IMR-90 (cell line): ENCODE data around the gene SRGN. TPM values are rescaled to one million over a fixed set of nuclear protein-coding genes. Genes with fewer than 3 reads are reported as not detected.

ENCODE experiments used
- ATAC-seq: fragments of 200-7000 bp; cut with Tn5 transposase; 2 replicates; pipeline ENCODE4 v1.9.1; 2020; ENCODE audit warnings: low read depth, mild to moderate bottlenecking, moderate library complexity
- BruUV-seq: library from RNA; stranded (reverse); fragments of 400-500 nt; replicated peaks from 2 replicates; lab custom pipeline; 2021; lab: Mats Ljungman, UMichigan
- CTCF ChIA-PET: fragments of 300-600 bp; formaldehyde crosslinking; extraction: SDS; loops from one replicate; lab custom pipeline; 2021; ENCODE audit warnings: antibody characterized with exemption; lab: Yijun Ruan, JAX
- POLR2A ChIA-PET: fragments of 300-600 bp; sonication (Branson Sonifier 250); formaldehyde crosslinking; loops from one replicate; lab custom pipeline; 2022; ENCODE audit warnings: antibody characterized with exemption; ENCODE audit not compliant: unreplicated experiment; lab: Charles Lee
- DNase-seq: peaks from one replicate; pipeline ENCODE4 v3.0.0; 2013
- H2AFZ ChIP-seq: replicated peaks from 2 replicates; pipeline ENCODE3; 2013; ENCODE audit warnings: low read length, mild to moderate bottlenecking; ENCODE audit not compliant: poor library complexity
- H2AK5ac ChIP-seq: 2 replicates; pipeline ENCODE4 v1.6.1; 2013; ENCODE audit warnings: low read depth, low read length, inconsistent platforms
- H2AK9ac ChIP-seq: replicated peaks from 2 replicates; pipeline ENCODE3; 2013; ENCODE audit warnings: mild to moderate bottlenecking, low read depth, low read length, moderate library complexity; ENCODE audit not compliant: poor library complexity
- H2BK120ac ChIP-seq: 2 replicates; pipeline ENCODE4 v1.6.1; 2013; ENCODE audit warnings: low read depth, low read length, inconsistent platforms
- H2BK15ac ChIP-seq: 3 replicates; pipeline ENCODE4 v1.6.1; 2013; ENCODE audit warnings: low read depth, low read length, inconsistent platforms
- H2BK20ac ChIP-seq: 2 replicates; pipeline ENCODE4 v1.6.1; 2013; ENCODE audit warnings: low read depth, mild to moderate bottlenecking, inconsistent platforms, low read length, moderate library complexity
- H2BK5ac ChIP-seq: 2 replicates; pipeline ENCODE4 v1.6.1; 2013; ENCODE audit warnings: mild to moderate bottlenecking, low read depth, low read length, inconsistent platforms; ENCODE audit not compliant: poor library complexity, severe bottlenecking
- H3K14ac ChIP-seq: replicated peaks from 2 replicates; pipeline ENCODE4 v1.6.1; 2013; ENCODE audit warnings: low read depth, low read length, inconsistent platforms
- H3K18ac ChIP-seq: 2 replicates; pipeline ENCODE4 v1.6.1; 2013; ENCODE audit warnings: low read depth, low read length, control low read depth
- H3K23ac ChIP-seq: 2 replicates; pipeline ENCODE4 v1.6.1; 2013; ENCODE audit warnings: low read depth, low read length, inconsistent platforms
- H3K27ac ChIP-seq: 2 replicates; pipeline ENCODE4 v1.5.1; 2013; ENCODE audit warnings: mild to moderate bottlenecking, control low read depth, low read length; ENCODE audit not compliant: insufficient read depth
- H3K27me3 ChIP-seq: 2 replicates; pipeline ENCODE4 v1.6.1; 2013; ENCODE audit warnings: low read length; ENCODE audit not compliant: control insufficient read depth, insufficient read depth
- H3K36me3 ChIP-seq: 2 replicates; pipeline ENCODE4 v1.6.1; 2013; ENCODE audit warnings: low read length, mixed read lengths; ENCODE audit not compliant: control insufficient read depth, insufficient read depth
- H3K4ac ChIP-seq: 2 replicates; pipeline ENCODE4 v1.6.1; 2013; ENCODE audit warnings: low read depth, low read length, inconsistent platforms
- H3K4me1 ChIP-seq: 2 replicates; pipeline ENCODE4 v1.6.1; 2013; ENCODE audit warnings: low read length, mixed read lengths; ENCODE audit not compliant: control insufficient read depth, insufficient read depth
- H3K4me2 ChIP-seq: 2 replicates; pipeline ENCODE4 v1.6.1; 2013; ENCODE audit warnings: low read depth, mild to moderate bottlenecking, control low read depth, low read length, moderate library complexity
- H3K4me3 ChIP-seq: 2 replicates; pipeline ENCODE4 v1.5.1; 2013; ENCODE audit warnings: low read depth, mild to moderate bottlenecking, control low read depth, low read length, moderate library complexity; ENCODE audit not compliant: insufficient read depth
- H3K56ac ChIP-seq: 2 replicates; pipeline ENCODE4 v1.6.1; 2013; ENCODE audit warnings: low read length, inconsistent platforms; ENCODE audit not compliant: insufficient read depth; ENCODE audit errors: extremely low read depth
- H3K79me1 ChIP-seq, 2 experiments: 2 replicates each; pipeline ENCODE4 v1.6.1; 2013; ENCODE audit warnings: low read length in 2 of 2, inconsistent platforms in 1 of 2, low read depth in 1 of 2
- H3K9ac ChIP-seq: 2 replicates; pipeline ENCODE4 v1.6.1; 2013; ENCODE audit warnings: low read depth, low read length, control low read depth
- H3K9me1 ChIP-seq: 2 replicates; pipeline ENCODE4 v1.6.1; 2013; ENCODE audit warnings: low read length, inconsistent platforms; ENCODE audit not compliant: insufficient read depth
- H3K9me3 ChIP-seq: 2 replicates; pipeline ENCODE4 v1.6.1; 2013; ENCODE audit warnings: low read length; ENCODE audit not compliant: control insufficient read depth, insufficient read depth
- H4K20me1 ChIP-seq: 2 replicates; pipeline ENCODE4 v1.6.1; 2013; ENCODE audit warnings: low read length, inconsistent platforms; ENCODE audit not compliant: insufficient read depth
- H4K5ac ChIP-seq: 2 replicates; pipeline ENCODE4 v1.6.1; 2013; ENCODE audit warnings: mild to moderate bottlenecking, low read depth, low read length, control low read depth
- H4K8ac ChIP-seq, 2 experiments: 2 replicates each; pipeline ENCODE4 v1.6.1; 2013; ENCODE audit warnings: low read depth in 2 of 2, low read length in 2 of 2, control low read depth in 1 of 2, inconsistent platforms in 1 of 2
- H4K91ac ChIP-seq: 2 replicates; pipeline ENCODE4 v1.6.1; 2013; ENCODE audit warnings: low read depth, low read length, inconsistent platforms; ENCODE audit not compliant: insufficient read depth
- BHLHE40 ChIP-seq: fragments of 150-350 bp; IDR thresholded peaks from 2 replicates; pipeline ENCODE4 v1.6.1; 2016; ENCODE audit warnings: mild to moderate bottlenecking, low read depth, low read length
- CEBPB ChIP-seq: IDR thresholded peaks from 2 replicates; pipeline ENCODE4 v1.6.1; 2012; ENCODE audit warnings: low read depth, low read length, improper control_type of control experiment
- CHD1 ChIP-seq: IDR thresholded peaks from 2 replicates; pipeline ENCODE4 v1.6.1; 2012; ENCODE audit warnings: low read depth, low read length, improper control_type of control experiment
- CTCF ChIP-seq: conservative IDR thresholded peaks from 2 replicates; pipeline ENCODE4 v1.5.1; 2012; ENCODE audit warnings: mild to moderate bottlenecking, low read depth, low read length, improper control_type of control experiment
- ELK1 ChIP-seq: fragments of 150-350 bp; IDR thresholded peaks from 2 replicates; pipeline ENCODE4 v1.6.1; 2016; ENCODE audit warnings: low read depth, mild to moderate bottlenecking, low read length, moderate library complexity, borderline replicate concordance
- MAFK ChIP-seq: IDR thresholded peaks from 2 replicates; pipeline ENCODE4 v1.6.1; 2012; ENCODE audit warnings: low read depth, low read length, improper control_type of control experiment
- MAZ ChIP-seq: IDR thresholded peaks from 2 replicates; pipeline ENCODE4 v1.6.1; 2012; ENCODE audit warnings: low read depth, mild to moderate bottlenecking, low read length, improper control_type of control experiment, moderate library complexity, borderline replicate concordance
- MXI1 ChIP-seq: IDR thresholded peaks from 2 replicates; pipeline ENCODE4 v1.6.1; 2012; ENCODE audit warnings: low read depth, mild to moderate bottlenecking, low read length, moderate library complexity, borderline replicate concordance
- NFE2L2 ChIP-seq: fragments of 150-350 bp; IDR thresholded peaks from 2 replicates; pipeline ENCODE4 v1.6.1; 2016; ENCODE audit warnings: low read depth, mild to moderate bottlenecking, low read length
- POLR2A ChIP-seq: IDR thresholded peaks from 2 replicates; pipeline ENCODE4 v1.6.1; 2012; ENCODE audit warnings: mild to moderate bottlenecking, low read depth, low read length
- RAD21 ChIP-seq: IDR thresholded peaks from 2 replicates; pipeline ENCODE4 v1.6.1; 2012; ENCODE audit warnings: low read length, improper control_type of control experiment
- RCOR1 ChIP-seq: IDR thresholded peaks from 2 replicates; pipeline ENCODE4 v1.6.1; 2012; ENCODE audit warnings: mild to moderate bottlenecking, low read length, improper control_type of control experiment; ENCODE audit not compliant: insufficient replicate concordance
- RFX5 ChIP-seq: IDR thresholded peaks from 2 replicates; pipeline ENCODE4 v1.8.0; 2012; ENCODE audit warnings: low read depth, mild to moderate bottlenecking, low read length, moderate library complexity
- SMC3 ChIP-seq: fragments of 150-350 bp; IDR thresholded peaks from 2 replicates; pipeline ENCODE4 v1.6.1; 2016; ENCODE audit warnings: low read depth, mild to moderate bottlenecking, antibody characterized with exemption, low read length, moderate library complexity
- USF2 ChIP-seq: fragments of 150-350 bp; IDR thresholded peaks from 2 replicates; pipeline ENCODE4 v1.6.1; 2017; ENCODE audit warnings: mild to moderate bottlenecking, antibody characterized with exemption, low read length, low read depth
- WGBS, 2 experiments: methylation state at CpG; one replicate each; pipeline versions ENCODE4 v1.1.5 to v1.1.7; 2013; ENCODE audit warnings: missing lambda C conversion rate in 2 of 2; ENCODE audit not compliant: insufficient read length in 1 of 2; ENCODE audit errors: extremely low coverage in 2 of 2; 5-methylcytosine and 5-hydroxymethylcytosine counted together
- dilution Hi-C: fragments of 300-500 bp; cut with HindIII; formaldehyde crosslinking; loops from one replicate; pipeline ENCODE4 v1.14.3; 2018; ENCODE audit warnings: low sequenced_read_pairs; ENCODE audit not compliant: unreplicated experiment
- in situ Hi-C: fragments of 300-500 bp; cut with MboI; formaldehyde crosslinking; loops from 3 replicates; pipeline ENCODE4 v1.14.3; 2019; ENCODE audit warnings: low sequenced_read_pairs, inconsistent platforms, mixed read lengths
- intact Hi-C: fragments of 100-400 bp; cut with micrococcal nuclease; formaldehyde crosslinking; loops from 2 replicates; pipeline ENCODE4 v1.10.0; 2022
- polyA plus RNA-seq, 3 experiments: library from polyadenylated mRNA; depleted of rRNA; stranded (reverse); fragments of >200 nt; gene quantifications; 2 replicates each; pipeline ENCODE4 v1.2.3, GENCODE V29; 2012; ENCODE audit warnings: low replicate concordance in 1 of 3
- total RNA-seq: library from RNA; depleted of rRNA; stranded (reverse); fragments of >200 nt; gene quantifications from 2 replicates; pipeline ENCODE4 v1.2.3, GENCODE V29; 2012

The SRGN gene
- total and polyA plus RNA-seq, 2 of the 4 experiments (the other 2 are of a cell fraction) = 33.3 to 41.4 TPM

- H3K9me3 ChIP-seq = no peaks in the 10 kb centered on the region
- no peaks in the 10 kb centered on the region for H4K20me1 ChIP-seq
- no peak overlapping the region; a peak in 1 of 4 replicates for H4K8ac ChIP-seq
- peak overlapping the region; percentile 50; the same call in 1 of the 2 replicates for H2BK120ac ChIP-seq
- POLR2A ChIA-PET = interaction anchor here (1.4 kb wide), 1 partner anchor 86 kb away, joined by 3 read pairs; no protein-coding TSS in a partner anchor
- dilution Hi-C loops = no loop called here
- H3K4me3 ChIP-seq = no peak overlapping the region
- H2AFZ ChIP-seq = no peak overlapping the region
- H3K27ac ChIP-seq = no peak overlapping the region
- H3K14ac ChIP-seq = 0 out of 2 replicates have a peak overlapping the region, but pooled peaks have one; percentile 64
- no peak overlapping the region; the same call in 1 of the 2 replicates for H2AK5ac ChIP-seq
- peak overlapping the region; percentile 32; the same call in 1 of the 2 replicates for H3K23ac ChIP-seq
- DNase-seq (no peak), ATAC-seq (no peak)
- no peaks in the 10 kb centered on the region; the same call in 1 of the 2 replicates for H3K9me1 ChIP-seq
- H3K56ac ChIP-seq = no peak overlapping the region
- BruUV-seq = no TSS peak
- 0 out of 4 replicates have a peak, but pooled peaks cover 0 to 6% of the 10 kb centered on the region in 2 experiments for H3K79me1 ChIP-seq
- CTCF ChIA-PET = interaction anchor here (1.0 kb wide), 1 partner anchor 85 kb away, joined by 7 read pairs; no protein-coding TSS in a partner anchor
- no peaks in the 10 kb centered on the region for H3K27me3 ChIP-seq
- H3K4me2 ChIP-seq = peak overlapping the region; percentile 85; the same call in 1 of the 2 replicates
- peak overlapping the region; percentile 30 for H3K4ac ChIP-seq
- H4K5ac ChIP-seq = peak overlapping the region; percentile 56; the same call in 1 of the 2 replicates
- H2AK9ac ChIP-seq = no peak overlapping the region
- WGBS, 2 experiments = no CpG with 5 or more reads among the region's 1 CpG
- peak overlapping the region; percentile 40; the same call in 1 of the 2 replicates for H3K18ac ChIP-seq
- no peak overlapping the region; the same call in 1 of the 2 replicates for H4K91ac ChIP-seq
- H2BK15ac ChIP-seq = no peak overlapping the region
- H2BK5ac ChIP-seq = no peak overlapping the region
- peak overlapping the region; percentile 31; the same call in 1 of the 2 replicates for H2BK20ac ChIP-seq
- in situ Hi-C loops = loop anchor here (5.0 kb wide), 1 partner anchor 83 kb away; no protein-coding TSS in a partner anchor
- no peaks in the 10 kb centered on the region for H3K36me3 ChIP-seq
- intact Hi-C loops = loop anchor here (5.0 kb wide), 2 partner anchors 103 to 302 kb away; partner anchors contain the start of gene KIFBP
- H3K9ac ChIP-seq = no peak overlapping the region
- H3K4me1 ChIP-seq = peaks cover 7% of the 10 kb centered on the region
- no peak for TF ChIP-seq POLR2A
- TF ChIP-seq CHD1 = no peak
- no peak for TF ChIP-seq CTCF
- TF ChIP-seq SMC3 = no peak
- no peak for TF ChIP-seq NFE2L2
- TF ChIP-seq BHLHE40 = no peak
- TF ChIP-seq MAFK = no peak
- TF ChIP-seq USF2 = no peak
- no peak for TF ChIP-seq MAZ
- no peak for TF ChIP-seq CEBPB
- TF ChIP-seq RFX5 = no peak
- no peak for TF ChIP-seq ELK1
- no peak for TF ChIP-seq MXI1
- no peak for TF ChIP-seq RAD21
- TF ChIP-seq RCOR1 = no peak
Measured at GRCh38 chr10:69090685-69091084, 2.8 kb downstream of the SRGN start.
